ENCODE results near the gene FGF12.
A peak's percentile ranks its signal among the peaks of the same experiment; 100 is the strongest.

Gene FGF12

DNA sequence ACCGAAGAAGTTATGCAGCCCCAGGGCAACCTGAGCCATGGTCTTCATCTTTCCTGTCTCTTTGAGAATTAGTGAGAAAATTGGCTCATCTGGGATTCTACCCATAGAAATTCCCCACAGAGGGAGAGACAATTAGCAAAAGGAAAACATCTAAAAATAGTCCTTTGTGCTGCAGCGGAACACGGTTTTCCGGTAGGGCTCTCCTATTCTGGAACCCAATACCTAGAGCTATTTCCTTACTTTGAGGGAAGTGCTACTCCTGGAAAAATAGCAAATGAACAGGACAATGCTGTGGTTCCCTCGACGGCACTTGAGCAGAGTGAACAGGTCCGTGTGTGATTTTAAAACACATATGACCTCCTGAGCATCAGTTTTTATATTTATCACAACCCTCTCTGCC lies 210.5 kb downstream of the FGF12 start:
- no peak for ATAC-seq
- TF ChIP-seq TOX (CRISPR knock-in tag; IDR thresholded peaks at IDR 0.05; ENCODE audit: borderline replicate concordance) (no peak), ZFP30 (CRISPR knock-in tag; IDR thresholded peaks at IDR 0.05) (no peak), ZNF70 (CRISPR knock-in tag; IDR thresholded peaks at IDR 0.05) (no peak)

DNA sequence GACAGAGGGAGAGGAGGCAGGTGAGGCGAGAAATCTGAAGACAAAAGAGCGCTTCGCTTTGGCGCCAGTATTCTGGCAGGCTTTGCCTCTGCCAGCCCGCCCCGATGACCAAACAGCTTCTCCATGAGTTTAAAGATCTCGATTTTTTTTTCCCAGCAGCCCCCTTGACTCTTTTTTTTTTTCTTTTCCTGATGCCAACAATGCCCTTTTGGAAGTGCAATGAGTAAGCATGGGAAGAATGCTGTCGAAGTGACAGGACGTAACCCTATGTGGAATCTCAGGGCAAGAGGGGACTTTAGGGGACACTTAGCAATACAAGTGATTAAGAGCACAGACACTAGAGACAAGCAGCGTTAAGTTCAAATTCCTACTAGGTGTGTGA lies 211.7 kb downstream of the FGF12 start:
- no peak for ATAC-seq
- TF ChIP-seq ZNF70 (CRISPR knock-in tag; IDR thresholded peaks at IDR 0.05) (no peak), ARNTL (CRISPR knock-in tag; IDR thresholded peaks at IDR 0.05; ENCODE audit: borderline replicate concordance, low read depth) (no peak), ESRRG (CRISPR knock-in tag; IDR thresholded peaks at IDR 0.05) (no peak), ZC3H10 (CRISPR knock-in tag; IDR thresholded peaks at IDR 0.05) (no peak), ZFP3 (CRISPR knock-in tag; IDR thresholded peaks at IDR 0.05) (no peak), ZNF565 (CRISPR knock-in tag; conservative IDR thresholded peaks at IDR 0.05; ENCODE audit: low read depth) (no peak), GLIS3 (CRISPR knock-in tag; IDR thresholded peaks at IDR 0.05) (no peak), ZFP30 (CRISPR knock-in tag; IDR thresholded peaks at IDR 0.05) (no peak), ISL1 (CRISPR knock-in tag; IDR thresholded peaks at IDR 0.05) (no peak), RARB (CRISPR knock-in tag; IDR thresholded peaks at IDR 0.05) (no peak), CSDC2 (CRISPR knock-in tag; IDR thresholded peaks at IDR 0.05) (no peak), BACH2 (CRISPR knock-in tag; IDR thresholded peaks at IDR 0.05; ENCODE audit: borderline replicate concordance) (no peak), OSR1 (CRISPR knock-in tag; IDR thresholded peaks at IDR 0.05) (no peak), PPARA (CRISPR knock-in tag; IDR thresholded peaks at IDR 0.05; ENCODE audit: borderline replicate concordance) (no peak), TOX (CRISPR knock-in tag; IDR thresholded peaks at IDR 0.05; ENCODE audit: borderline replicate concordance) (no peak), SNAI2 (CRISPR knock-in tag; IDR thresholded peaks at IDR 0.05) (no peak)
- TF ChIP-seq, protein P1, sequence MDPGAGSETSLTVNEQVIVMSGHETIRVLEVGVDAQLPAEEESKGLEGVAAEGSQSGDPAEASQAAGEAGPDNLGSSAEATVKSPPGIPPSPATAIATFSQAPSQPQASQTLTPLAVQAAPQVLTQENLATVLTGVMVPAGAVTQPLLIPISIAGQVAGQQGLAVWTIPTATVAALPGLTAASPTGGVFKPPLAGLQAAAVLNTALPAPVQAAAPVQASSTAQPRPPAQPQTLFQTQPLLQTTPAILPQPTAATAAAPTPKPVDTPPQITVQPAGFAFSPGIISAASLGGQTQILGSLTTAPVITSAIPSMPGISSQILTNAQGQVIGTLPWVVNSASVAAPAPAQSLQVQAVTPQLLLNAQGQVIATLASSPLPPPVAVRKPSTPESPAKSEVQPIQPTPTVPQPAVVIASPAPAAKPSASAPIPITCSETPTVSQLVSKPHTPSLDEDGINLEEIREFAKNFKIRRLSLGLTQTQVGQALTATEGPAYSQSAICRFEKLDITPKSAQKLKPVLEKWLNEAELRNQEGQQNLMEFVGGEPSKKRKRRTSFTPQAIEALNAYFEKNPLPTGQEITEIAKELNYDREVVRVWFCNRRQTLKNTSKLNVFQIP (CRISPR knock-in tag; IDR thresholded peaks at IDR 0.05; ENCODE audit: borderline replicate concordance, low read depth) = no peak
- TF ChIP-seq, protein P2, sequence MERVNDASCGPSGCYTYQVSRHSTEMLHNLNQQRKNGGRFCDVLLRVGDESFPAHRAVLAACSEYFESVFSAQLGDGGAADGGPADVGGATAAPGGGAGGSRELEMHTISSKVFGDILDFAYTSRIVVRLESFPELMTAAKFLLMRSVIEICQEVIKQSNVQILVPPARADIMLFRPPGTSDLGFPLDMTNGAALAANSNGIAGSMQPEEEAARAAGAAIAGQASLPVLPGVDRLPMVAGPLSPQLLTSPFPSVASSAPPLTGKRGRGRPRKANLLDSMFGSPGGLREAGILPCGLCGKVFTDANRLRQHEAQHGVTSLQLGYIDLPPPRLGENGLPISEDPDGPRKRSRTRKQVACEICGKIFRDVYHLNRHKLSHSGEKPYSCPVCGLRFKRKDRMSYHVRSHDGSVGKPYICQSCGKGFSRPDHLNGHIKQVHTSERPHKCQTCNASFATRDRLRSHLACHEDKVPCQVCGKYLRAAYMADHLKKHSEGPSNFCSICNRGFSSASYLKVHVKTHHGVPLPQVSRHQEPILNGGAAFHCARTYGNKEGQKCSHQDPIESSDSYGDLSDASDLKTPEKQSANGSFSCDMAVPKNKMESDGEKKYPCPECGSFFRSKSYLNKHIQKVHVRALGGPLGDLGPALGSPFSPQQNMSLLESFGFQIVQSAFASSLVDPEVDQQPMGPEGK (CRISPR knock-in tag; IDR thresholded peaks at IDR 0.05; ENCODE audit: borderline replicate concordance) = no peak
- TF ChIP-seq, protein P3, sequence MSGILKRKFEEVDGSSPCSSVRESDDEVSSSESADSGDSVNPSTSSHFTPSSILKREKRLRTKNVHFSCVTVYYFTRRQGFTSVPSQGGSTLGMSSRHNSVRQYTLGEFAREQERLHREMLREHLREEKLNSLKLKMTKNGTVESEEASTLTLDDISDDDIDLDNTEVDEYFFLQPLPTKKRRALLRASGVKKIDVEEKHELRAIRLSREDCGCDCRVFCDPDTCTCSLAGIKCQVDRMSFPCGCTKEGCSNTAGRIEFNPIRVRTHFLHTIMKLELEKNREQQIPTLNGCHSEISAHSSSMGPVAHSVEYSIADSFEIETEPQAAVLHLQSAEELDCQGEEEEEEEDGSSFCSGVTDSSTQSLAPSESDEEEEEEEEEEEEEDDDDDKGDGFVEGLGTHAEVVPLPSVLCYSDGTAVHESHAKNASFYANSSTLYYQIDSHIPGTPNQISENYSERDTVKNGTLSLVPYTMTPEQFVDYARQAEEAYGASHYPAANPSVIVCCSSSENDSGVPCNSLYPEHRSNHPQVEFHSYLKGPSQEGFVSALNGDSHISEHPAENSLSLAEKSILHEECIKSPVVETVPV (CRISPR knock-in tag; IDR thresholded peaks at IDR 0.05) = no peak

DNA sequence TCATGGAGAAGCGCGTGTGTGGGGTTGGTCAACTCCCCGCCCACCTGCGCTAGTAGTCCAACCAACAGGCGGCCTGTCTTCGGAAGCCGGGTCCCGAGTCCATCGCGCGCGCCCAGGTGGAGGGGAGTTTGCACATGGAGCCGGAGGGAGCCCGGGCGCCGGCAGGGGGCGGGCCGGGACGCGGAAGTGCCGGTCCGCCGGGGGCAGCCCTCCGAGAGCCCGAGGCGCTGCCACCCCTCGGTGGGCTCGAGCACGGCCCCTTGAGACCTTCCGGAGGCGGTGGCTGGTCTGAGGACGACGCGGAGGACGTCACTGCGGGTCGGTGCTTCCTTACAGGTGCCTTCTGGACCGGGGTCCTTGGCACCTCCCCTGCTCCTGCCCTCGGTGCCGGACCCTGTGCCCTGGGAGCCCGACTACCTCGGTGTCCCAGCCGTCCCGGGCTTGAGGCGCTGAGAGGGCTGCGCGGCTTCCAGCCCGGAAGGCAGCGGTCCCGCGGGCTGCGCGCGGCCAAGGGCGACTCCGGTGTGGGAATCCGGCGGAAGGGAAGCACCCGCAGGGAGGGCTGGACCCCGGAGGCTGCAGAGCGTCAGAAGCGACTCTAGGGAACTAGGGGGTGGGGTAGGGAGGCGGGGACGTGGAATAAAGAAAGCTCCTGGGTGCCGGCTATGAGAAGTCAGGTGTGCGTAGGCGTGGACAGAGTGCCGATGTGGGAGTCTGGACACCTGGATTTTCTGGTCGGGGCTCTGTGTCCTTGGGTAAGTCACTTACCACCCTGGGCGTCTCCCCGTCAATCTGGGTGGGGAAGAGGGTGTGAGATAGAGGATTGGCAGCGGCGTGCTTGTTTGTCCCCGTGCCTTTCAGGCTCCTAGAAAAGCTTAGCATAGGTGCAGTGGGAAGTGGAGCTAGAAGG lies 212.3 kb downstream of the FGF12 start:
- no peak for TF ChIP-seq ZFP3 (CRISPR knock-in tag; IDR thresholded peaks at IDR 0.05)
- no peak for TF ChIP-seq ISL1 (CRISPR knock-in tag; IDR thresholded peaks at IDR 0.05)
- TF ChIP-seq ARNTL (CRISPR knock-in tag; IDR thresholded peaks at IDR 0.05; ENCODE audit: borderline replicate concordance, low read depth) = no peak
- TF ChIP-seq, protein P1 (CRISPR knock-in tag; IDR thresholded peaks at IDR 0.05; ENCODE audit: borderline replicate concordance, low read depth) = no peak
- no peak for TF ChIP-seq ZNF70 (CRISPR knock-in tag; IDR thresholded peaks at IDR 0.05)
- peak; percentile 52 for ATAC-seq

DNA sequence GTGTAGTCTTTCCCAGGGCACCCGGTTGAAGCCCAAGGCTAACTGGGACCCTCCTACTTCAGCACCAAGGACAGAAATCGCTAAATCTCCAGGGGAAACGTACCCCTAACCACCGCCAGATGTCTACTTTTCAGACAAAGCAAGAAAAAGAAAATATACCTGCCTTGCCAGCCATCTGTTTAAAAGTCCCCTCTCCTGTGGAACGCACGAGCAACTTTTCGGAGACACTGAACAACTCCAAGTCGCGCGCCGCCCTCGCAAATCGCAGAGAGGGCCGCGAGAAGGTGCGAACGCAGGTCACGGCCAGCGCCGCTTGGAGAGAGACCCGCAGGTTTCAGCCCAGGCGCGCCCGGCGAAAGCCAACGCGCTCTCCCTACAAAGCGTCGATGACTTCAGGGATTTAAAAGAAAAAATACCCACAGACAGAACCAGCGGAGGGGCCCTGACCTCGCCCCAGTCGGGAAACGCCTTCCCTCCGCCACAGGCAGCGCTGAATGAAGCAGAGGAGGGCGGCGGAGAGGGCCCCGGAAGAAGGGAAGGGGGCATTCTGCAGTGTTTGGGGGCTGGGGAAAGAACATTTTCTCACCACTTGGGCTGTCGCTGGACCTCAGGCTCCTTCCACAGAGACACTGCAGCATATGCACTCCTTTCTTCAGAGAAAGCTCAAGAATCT lies 213.1 kb downstream of the FGF12 start:
- ATAC-seq = peak; percentile 69
- no peak for TF ChIP-seq TCF4 (CRISPR knock-in tag; IDR thresholded peaks at IDR 0.05; ENCODE audit: borderline replicate concordance)
- TF ChIP-seq, protein P4, sequence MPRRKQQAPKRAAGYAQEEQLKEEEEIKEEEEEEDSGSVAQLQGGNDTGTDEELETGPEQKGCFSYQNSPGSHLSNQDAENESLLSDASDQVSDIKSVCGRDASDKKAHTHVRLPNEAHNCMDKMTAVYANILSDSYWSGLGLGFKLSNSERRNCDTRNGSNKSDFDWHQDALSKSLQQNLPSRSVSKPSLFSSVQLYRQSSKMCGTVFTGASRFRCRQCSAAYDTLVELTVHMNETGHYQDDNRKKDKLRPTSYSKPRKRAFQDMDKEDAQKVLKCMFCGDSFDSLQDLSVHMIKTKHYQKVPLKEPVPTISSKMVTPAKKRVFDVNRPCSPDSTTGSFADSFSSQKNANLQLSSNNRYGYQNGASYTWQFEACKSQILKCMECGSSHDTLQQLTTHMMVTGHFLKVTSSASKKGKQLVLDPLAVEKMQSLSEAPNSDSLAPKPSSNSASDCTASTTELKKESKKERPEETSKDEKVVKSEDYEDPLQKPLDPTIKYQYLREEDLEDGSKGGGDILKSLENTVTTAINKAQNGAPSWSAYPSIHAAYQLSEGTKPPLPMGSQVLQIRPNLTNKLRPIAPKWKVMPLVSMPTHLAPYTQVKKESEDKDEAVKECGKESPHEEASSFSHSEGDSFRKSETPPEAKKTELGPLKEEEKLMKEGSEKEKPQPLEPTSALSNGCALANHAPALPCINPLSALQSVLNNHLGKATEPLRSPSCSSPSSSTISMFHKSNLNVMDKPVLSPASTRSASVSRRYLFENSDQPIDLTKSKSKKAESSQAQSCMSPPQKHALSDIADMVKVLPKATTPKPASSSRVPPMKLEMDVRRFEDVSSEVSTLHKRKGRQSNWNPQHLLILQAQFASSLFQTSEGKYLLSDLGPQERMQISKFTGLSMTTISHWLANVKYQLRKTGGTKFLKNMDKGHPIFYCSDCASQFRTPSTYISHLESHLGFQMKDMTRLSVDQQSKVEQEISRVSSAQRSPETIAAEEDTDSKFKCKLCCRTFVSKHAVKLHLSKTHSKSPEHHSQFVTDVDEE (CRISPR knock-in tag; IDR thresholded peaks at IDR 0.05) = no peak
- no peak for TF ChIP-seq CSDC2 (CRISPR knock-in tag; IDR thresholded peaks at IDR 0.05)
- TF ChIP-seq, protein P3 (CRISPR knock-in tag; IDR thresholded peaks at IDR 0.05) = no peak
- no peak for TF ChIP-seq TOX (CRISPR knock-in tag; IDR thresholded peaks at IDR 0.05; ENCODE audit: borderline replicate concordance)
- no peak for TF ChIP-seq ZNF70 (CRISPR knock-in tag; IDR thresholded peaks at IDR 0.05)
- TF ChIP-seq ZFP30 (CRISPR knock-in tag; IDR thresholded peaks at IDR 0.05) = no peak
- no peak for TF ChIP-seq BACH2 (CRISPR knock-in tag; IDR thresholded peaks at IDR 0.05; ENCODE audit: borderline replicate concordance)
